ENCODE data around the gene NDUFS6. TPM values are rescaled to one million over a fixed set of nuclear protein-coding genes. Genes with fewer than 3 reads are reported as not detected.

The NDUFS6 gene
- total RNA-seq, 1 experiment from 2014 or later, result 59.7 TPM

DNA sequence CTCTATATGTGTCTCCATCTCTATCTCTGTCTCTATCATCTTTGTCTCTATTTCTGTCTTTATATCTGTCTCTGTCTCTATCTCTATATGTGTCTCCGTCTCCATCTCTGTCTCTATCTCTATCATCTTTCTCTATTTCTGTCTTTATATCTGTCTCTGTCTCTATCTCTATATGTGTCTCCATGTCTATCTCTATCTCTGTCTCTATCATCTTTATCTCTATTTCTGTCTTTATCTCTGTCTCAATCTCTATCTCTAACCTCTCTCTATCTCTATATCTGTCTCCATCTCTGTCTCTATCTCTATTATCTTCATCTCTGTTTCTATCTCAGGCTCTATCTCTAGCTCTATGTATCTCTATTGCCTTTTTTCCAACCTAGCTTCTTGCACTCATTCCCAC, 44.5 kb downstream of the NDUFS6 start:
- H3K27ac Mint-ChIP-seq (ENCODE audit: unreplicated experiment), result no peak overlapping the region
- ChIA-PET CTCF (no interaction called here), POLR2A (no interaction called here)
- H3K4me3 Mint-ChIP-seq (ENCODE audit: unreplicated experiment), result no peak overlapping the region
- DNase-seq, result no peak
- BruUV-seq (replicated peaks), result no TSS peak
- H3K4me3 ChIP-seq (ENCODE audit: low read depth, low read length), result no peak overlapping the region
- no peaks in the 10 kb centered on the region for H3K4me1 Mint-ChIP-seq (ENCODE audit: low read depth, unreplicated experiment)
- no peaks in the 10 kb centered on the region for H3K36me3 ChIP-seq (ENCODE audit: control insufficient read depth, insufficient read depth, low read length)
- TF ChIP-seq, protein P1, sequence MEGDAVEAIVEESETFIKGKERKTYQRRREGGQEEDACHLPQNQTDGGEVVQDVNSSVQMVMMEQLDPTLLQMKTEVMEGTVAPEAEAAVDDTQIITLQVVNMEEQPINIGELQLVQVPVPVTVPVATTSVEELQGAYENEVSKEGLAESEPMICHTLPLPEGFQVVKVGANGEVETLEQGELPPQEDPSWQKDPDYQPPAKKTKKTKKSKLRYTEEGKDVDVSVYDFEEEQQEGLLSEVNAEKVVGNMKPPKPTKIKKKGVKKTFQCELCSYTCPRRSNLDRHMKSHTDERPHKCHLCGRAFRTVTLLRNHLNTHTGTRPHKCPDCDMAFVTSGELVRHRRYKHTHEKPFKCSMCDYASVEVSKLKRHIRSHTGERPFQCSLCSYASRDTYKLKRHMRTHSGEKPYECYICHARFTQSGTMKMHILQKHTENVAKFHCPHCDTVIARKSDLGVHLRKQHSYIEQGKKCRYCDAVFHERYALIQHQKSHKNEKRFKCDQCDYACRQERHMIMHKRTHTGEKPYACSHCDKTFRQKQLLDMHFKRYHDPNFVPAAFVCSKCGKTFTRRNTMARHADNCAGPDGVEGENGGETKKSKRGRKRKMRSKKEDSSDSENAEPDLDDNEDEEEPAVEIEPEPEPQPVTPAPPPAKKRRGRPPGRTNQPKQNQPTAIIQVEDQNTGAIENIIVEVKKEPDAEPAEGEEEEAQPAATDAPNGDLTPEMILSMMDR (IDR thresholded peaks at IDR 0.05; ENCODE audit: insufficient read depth in 1 of 2, low read depth in 1 of 2, low read length in 1 of 2, severe bottlenecking in 1 of 2, unreplicated experiment in 1 of 2), result no peak
- no peaks in the 10 kb centered on the region for H3K36me3 Mint-ChIP-seq (ENCODE audit: insufficient read depth, unreplicated experiment)
- H3K4me1 ChIP-seq, result peaks cover 4% of the 10 kb centered on the region; the same call in 1 of the 2 replicates
- intact Hi-C loops (cut with micrococcal nuclease; ENCODE audit: unreplicated experiment), result no loop called here
- H3K9me3 ChIP-seq, result peaks cover 5% of the 10 kb centered on the region; the same call in 1 of the 2 replicates
- no peaks in the 10 kb centered on the region; the same call in 1 of the 2 replicates for H3K27me3 ChIP-seq (replicated peaks; ENCODE audit: control insufficient read depth, insufficient read depth, low read length)
- peaks cover 4% of the 10 kb centered on the region for H3K27me3 Mint-ChIP-seq (ENCODE audit: insufficient read depth, unreplicated experiment)
- no peaks in the 10 kb centered on the region for H3K9me3 Mint-ChIP-seq (ENCODE audit: unreplicated experiment)

DNA sequence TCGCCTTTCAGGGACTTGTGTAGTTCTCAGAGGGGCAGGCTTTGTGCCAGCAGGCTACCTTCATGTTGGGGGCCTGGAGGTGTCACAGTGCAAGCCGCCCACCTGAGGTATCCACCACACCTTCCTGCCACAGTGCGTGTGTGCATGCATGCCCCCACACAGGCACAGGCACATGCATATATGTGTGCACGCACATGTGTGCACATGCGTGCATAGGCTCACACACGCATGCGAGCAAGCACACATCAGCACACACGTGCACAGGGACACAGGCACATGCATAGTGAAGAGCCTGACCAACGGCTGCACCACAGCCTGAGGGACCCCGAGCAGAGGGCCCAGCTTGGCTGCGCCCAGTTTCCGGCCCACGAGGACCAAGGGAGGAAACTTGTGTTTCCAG, 45.4 kb downstream of the NDUFS6 start:
- peaks cover 5% of the 10 kb centered on the region; the same call in 1 of the 2 replicates for H3K9me3 ChIP-seq
- ChIA-PET CTCF (no interaction called here), POLR2A (no interaction called here)
- Mint-ChIP-seq H3K4me3 (ENCODE audit: unreplicated experiment) (no peak overlapping the region), H3K4me1 (ENCODE audit: low read depth, unreplicated experiment) (no peaks in the 10 kb centered on the region), H3K27ac (ENCODE audit: unreplicated experiment) (no peak overlapping the region), H3K9me3 (ENCODE audit: unreplicated experiment) (no peaks in the 10 kb centered on the region), H3K27me3 (ENCODE audit: insufficient read depth, unreplicated experiment) (peaks cover 4% of the 10 kb centered on the region), H3K36me3 (ENCODE audit: insufficient read depth, unreplicated experiment) (no peaks in the 10 kb centered on the region)
- intact Hi-C loops (cut with micrococcal nuclease; ENCODE audit: unreplicated experiment), result no loop called here
- BruUV-seq (replicated peaks), result no TSS peak
- H3K36me3 ChIP-seq (ENCODE audit: control insufficient read depth, insufficient read depth, low read length), result no peaks in the 10 kb centered on the region
- H3K4me3 ChIP-seq (ENCODE audit: low read depth, low read length), result no peak overlapping the region
- DNase-seq, result no peak
- H3K4me1 ChIP-seq, result no peaks in the 10 kb centered on the region
- no peaks in the 10 kb centered on the region; the same call in 1 of the 2 replicates for H3K27me3 ChIP-seq (replicated peaks; ENCODE audit: control insufficient read depth, insufficient read depth, low read length)
- TF ChIP-seq, protein P1 (IDR thresholded peaks at IDR 0.05; ENCODE audit: insufficient read depth in 1 of 2, low read depth in 1 of 2, low read length in 1 of 2, severe bottlenecking in 1 of 2, unreplicated experiment in 1 of 2), result no peak

DNA sequence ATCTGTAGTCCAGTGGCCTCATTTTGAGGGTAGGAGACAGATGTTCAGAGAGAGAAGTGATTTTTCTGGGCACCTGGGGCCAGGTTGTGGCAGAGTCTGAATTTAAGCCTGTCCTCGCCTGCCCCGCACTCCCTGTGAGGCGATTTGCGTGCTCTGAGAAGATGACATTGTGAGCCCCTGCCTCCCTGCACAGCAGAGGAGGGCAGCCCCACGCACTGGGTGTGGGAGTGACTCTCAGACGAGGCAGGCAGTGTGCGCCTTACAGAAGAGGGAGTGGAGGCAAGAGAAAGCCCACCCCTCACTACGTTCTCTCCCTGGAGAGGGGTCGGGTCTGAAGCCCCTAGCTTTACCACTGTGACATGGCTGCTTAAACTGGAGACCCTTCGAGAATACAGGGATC, 45.8 kb downstream of the NDUFS6 start:
- no peaks in the 10 kb centered on the region for H3K4me1 Mint-ChIP-seq (ENCODE audit: low read depth, unreplicated experiment)
- no peak overlapping the region for H3K27ac Mint-ChIP-seq (ENCODE audit: unreplicated experiment)
- H3K4me1 ChIP-seq, result no peaks in the 10 kb centered on the region
- no peak overlapping the region for H3K4me3 Mint-ChIP-seq (ENCODE audit: unreplicated experiment)
- no peaks in the 10 kb centered on the region for H3K36me3 ChIP-seq (ENCODE audit: control insufficient read depth, insufficient read depth, low read length)
- no peak for DNase-seq
- H3K9me3 ChIP-seq, result peaks cover 5% of the 10 kb centered on the region; the same call in 1 of the 2 replicates
- ChIA-PET CTCF (no interaction called here), POLR2A (no interaction called here)
- no TSS peak for BruUV-seq (replicated peaks)
- H3K4me3 ChIP-seq (ENCODE audit: low read depth, low read length), result no peak overlapping the region
- intact Hi-C loops (cut with micrococcal nuclease; ENCODE audit: unreplicated experiment), result no loop called here
- TF ChIP-seq, protein P1 (IDR thresholded peaks at IDR 0.05; ENCODE audit: insufficient read depth in 1 of 2, low read depth in 1 of 2, low read length in 1 of 2, severe bottlenecking in 1 of 2, unreplicated experiment in 1 of 2), result no peak
- H3K27me3 Mint-ChIP-seq (ENCODE audit: insufficient read depth, unreplicated experiment), result peaks cover 4% of the 10 kb centered on the region
- no peaks in the 10 kb centered on the region for H3K36me3 Mint-ChIP-seq (ENCODE audit: insufficient read depth, unreplicated experiment)
- no peaks in the 10 kb centered on the region; the same call in 1 of the 2 replicates for H3K27me3 ChIP-seq (replicated peaks; ENCODE audit: control insufficient read depth, insufficient read depth, low read length)
- H3K9me3 Mint-ChIP-seq (ENCODE audit: unreplicated experiment), result no peaks in the 10 kb centered on the region

All from Caco-2 (cell line).